DND-41 (cell line): Measurements from ENCODE around the gene JARID2.

Source experiments
- EZH2 ChIP-seq: IDR thresholded peaks from 3 replicates; pipeline ENCODE4 v1.6.1; 2012; ENCODE audit warnings: borderline replicate concordance, low read depth, mild to moderate bottlenecking, moderate library complexity, low read length, inconsistent platforms; ENCODE audit not compliant: severe bottlenecking
- TF ChIP-seq, protein P1 (sequence below): IDR thresholded peaks from 2 replicates; pipeline ENCODE4 v1.5.1; 2012; ENCODE audit warnings: borderline replicate concordance, low read length, moderate library complexity, mild to moderate bottlenecking; ENCODE audit not compliant: poor library complexity, severe bottlenecking; ENCODE audit errors: extremely low read depth

DNA sequence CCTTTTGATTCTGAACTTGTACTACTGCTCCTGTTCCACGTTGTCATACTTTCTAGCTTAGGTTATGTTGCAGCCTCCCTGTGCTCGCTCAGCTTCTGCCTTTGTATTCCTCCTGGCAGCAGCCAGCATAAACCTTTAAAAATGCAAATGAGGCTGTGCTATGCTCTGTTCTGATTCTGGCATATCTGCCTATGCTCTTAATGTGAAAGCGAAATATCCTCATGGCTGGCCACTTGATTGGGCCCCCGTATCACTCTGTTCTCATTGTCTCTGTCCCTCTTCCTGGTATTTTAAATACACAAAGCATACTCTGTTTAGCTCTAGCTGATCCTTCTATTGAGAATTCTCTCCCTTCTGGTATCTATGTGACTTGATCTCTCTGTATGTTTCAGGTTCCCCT is 139.0 kb downstream of the JARID2 start:
- TF ChIP-seq, protein P1, sequence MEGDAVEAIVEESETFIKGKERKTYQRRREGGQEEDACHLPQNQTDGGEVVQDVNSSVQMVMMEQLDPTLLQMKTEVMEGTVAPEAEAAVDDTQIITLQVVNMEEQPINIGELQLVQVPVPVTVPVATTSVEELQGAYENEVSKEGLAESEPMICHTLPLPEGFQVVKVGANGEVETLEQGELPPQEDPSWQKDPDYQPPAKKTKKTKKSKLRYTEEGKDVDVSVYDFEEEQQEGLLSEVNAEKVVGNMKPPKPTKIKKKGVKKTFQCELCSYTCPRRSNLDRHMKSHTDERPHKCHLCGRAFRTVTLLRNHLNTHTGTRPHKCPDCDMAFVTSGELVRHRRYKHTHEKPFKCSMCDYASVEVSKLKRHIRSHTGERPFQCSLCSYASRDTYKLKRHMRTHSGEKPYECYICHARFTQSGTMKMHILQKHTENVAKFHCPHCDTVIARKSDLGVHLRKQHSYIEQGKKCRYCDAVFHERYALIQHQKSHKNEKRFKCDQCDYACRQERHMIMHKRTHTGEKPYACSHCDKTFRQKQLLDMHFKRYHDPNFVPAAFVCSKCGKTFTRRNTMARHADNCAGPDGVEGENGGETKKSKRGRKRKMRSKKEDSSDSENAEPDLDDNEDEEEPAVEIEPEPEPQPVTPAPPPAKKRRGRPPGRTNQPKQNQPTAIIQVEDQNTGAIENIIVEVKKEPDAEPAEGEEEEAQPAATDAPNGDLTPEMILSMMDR = no peak
- no peak for TF ChIP-seq EZH2
